Liver (tissue), 3 donors: ENCODE results near the gene MARCHF9.

Experiments
- ATF3 ChIP-seq: IDR thresholded peaks from 2 replicates; pipeline ENCODE4 v1.6.1; 2016; ENCODE audit warnings: antibody characterized with exemption
- CTCF ChIP-seq: fragments of 150-350 bp; IDR thresholded peaks from 2 replicates; pipeline ENCODE4 v1.5.1; 2017; ENCODE audit warnings: improper control_type of control experiment, low read depth, low read length; ENCODE audit not compliant: missing input control
- FOXA1 ChIP-seq: IDR thresholded peaks from 2 replicates; pipeline ENCODE4 v1.6.1; 2016; ENCODE audit warnings: antibody characterized with exemption
- GABPA ChIP-seq, 2 donors: IDR thresholded peaks in 1 of 2; conservative IDR thresholded peaks in 1 of 2; 2 replicates each; pipeline ENCODE4 v1.6.1; 2016; ENCODE audit warnings: antibody characterized with exemption in 2 of 2, mild to moderate bottlenecking in 1 of 2, moderate library complexity in 1 of 2
- HNF4G ChIP-seq: IDR thresholded peaks from 2 replicates; pipeline ENCODE4 v1.6.1; 2016; ENCODE audit warnings: antibody characterized with exemption
- JUND ChIP-seq, 2 donors: IDR thresholded peaks; 2 replicates each; pipeline ENCODE4 v1.6.1; 2016; ENCODE audit warnings: antibody characterized with exemption in 2 of 2
- MAX ChIP-seq: IDR thresholded peaks from 2 replicates; pipeline ENCODE4 v1.6.1; 2016; ENCODE audit warnings: antibody characterized with exemption
- NR2F2 ChIP-seq: IDR thresholded peaks from 2 replicates; pipeline ENCODE4 v1.6.1; 2016; ENCODE audit warnings: antibody characterized with exemption
- RAD21 ChIP-seq, 2 donors: IDR thresholded peaks; 2 replicates each; pipeline ENCODE4 v1.6.1; 2016; ENCODE audit warnings: antibody characterized with exemption in 2 of 2, mild to moderate bottlenecking in 2 of 2
- REST ChIP-seq: IDR thresholded peaks from 2 replicates; pipeline ENCODE4 v1.6.1; 2016; ENCODE audit warnings: antibody characterized with exemption, mild to moderate bottlenecking
- SP1 ChIP-seq: IDR thresholded peaks from 2 replicates; pipeline ENCODE4 v1.6.1; 2018; ENCODE audit warnings: antibody characterized with exemption, mild to moderate bottlenecking
- TAF1 ChIP-seq: conservative IDR thresholded peaks from 2 replicates; pipeline ENCODE4 v1.6.1; 2016; ENCODE audit warnings: antibody characterized with exemption, mild to moderate bottlenecking
- YY1 ChIP-seq: IDR thresholded peaks from 2 replicates; pipeline ENCODE4 v1.6.1; 2016; ENCODE audit warnings: antibody characterized with exemption, mild to moderate bottlenecking
- ZBTB33 ChIP-seq: IDR thresholded peaks from 2 replicates; pipeline ENCODE4 v1.6.1; 2016; ENCODE audit warnings: antibody characterized with exemption
- donor health status: healthy.
- donor health status: healthy.

- no peak for TF ChIP-seq CTCF
- no peak for TF ChIP-seq TAF1
- TF ChIP-seq SP1: no peak
- no peak for TF ChIP-seq REST
- TF ChIP-seq RAD21 (IDR thresholded peaks at IDR 0.05): no peak
- TF ChIP-seq ATF3: no peak
- no peak for TF ChIP-seq GABPA (IDR thresholded peaks at IDR 0.05 in 1 of 2, conservative IDR thresholded peaks at IDR 0.05 in 1 of 2)
- no peak for TF ChIP-seq MAX
- no peak for TF ChIP-seq FOXA1
- no peak for TF ChIP-seq ZBTB33
- no peak for TF ChIP-seq YY1
- no peak for TF ChIP-seq JUND (IDR thresholded peaks at IDR 0.05)
- TF ChIP-seq NR2F2: no peak
- no peak for TF ChIP-seq HNF4G
These were observed 36.0 kb upstream of the MARCHF9 start for GRCh38 chr12:57718641-57719528.
